OCI-LY7 (cell line): ENCODE measurements around the gene TCFL5. TPM values are rescaled to one million over a fixed set of nuclear protein-coding genes. Genes with fewer than 3 reads are reported as not detected.

ENCODE experiments used
- BruUV-seq: library from RNA; stranded (reverse); fragments of 400-500 nt; replicated peaks from 2 replicates; lab custom pipeline; 2021; lab: Mats Ljungman, UMichigan
- CTCF ChIA-PET: fragments of 300-600 bp; sonication (Branson Sonifier 250); formaldehyde crosslinking; loops from one replicate; lab custom pipeline; 2022; ENCODE audit warnings: antibody characterized with exemption; ENCODE audit not compliant: unreplicated experiment; lab: Charles Lee
- POLR2A ChIA-PET: fragments of 300-600 bp; sonication (Branson Sonifier 250); formaldehyde crosslinking; loops from one replicate; lab custom pipeline; 2022; ENCODE audit warnings: antibody characterized with exemption; lab: Charles Lee
- DNase-seq: peaks from one replicate; pipeline ENCODE4 v3.0.0-alpha.2; 2015; ENCODE audit warnings: low spot score
- H2AFZ ChIP-seq: fragments of 200-600 bp; sonication (generic), shearing (Covaris generic); 2 replicates; pipeline ENCODE4 v1.6.1; 2014; ENCODE audit warnings: mild to moderate bottlenecking, antibody characterized with exemption, low read length, moderate library complexity
- H3K27ac ChIP-seq: fragments of 200-600 bp; sonication (generic); 2 replicates; pipeline ENCODE4 v1.5.1; 2014; ENCODE audit warnings: mixed run types, low read depth, mild to moderate bottlenecking, moderate library complexity, low read length, inconsistent platforms; ENCODE audit not compliant: poor library complexity, severe bottlenecking
- H3K36me3 ChIP-seq: fragments of 200-600 bp; sonication (generic); 2 replicates; pipeline ENCODE4 v1.6.1; 2014; ENCODE audit warnings: mild to moderate bottlenecking, antibody characterized with exemption, low read length, moderate library complexity, mixed read lengths; ENCODE audit not compliant: insufficient read depth
- H3K4me1 ChIP-seq: fragments of 200-600 bp; sonication (generic); 2 replicates; pipeline ENCODE4 v1.5.1; 2014; ENCODE audit warnings: mild to moderate bottlenecking, low read length; ENCODE audit not compliant: insufficient read depth, poor library complexity, severe bottlenecking
- H3K4me2 ChIP-seq: fragments of 200-600 bp; sonication (generic); 2 replicates; pipeline ENCODE4 v1.6.1; 2014; ENCODE audit warnings: mild to moderate bottlenecking, low read length
- H3K4me3 ChIP-seq: fragments of 200-600 bp; sonication (generic); 2 replicates; pipeline ENCODE4 v1.5.1; 2014; ENCODE audit warnings: mild to moderate bottlenecking, low read depth, low read length; ENCODE audit not compliant: poor library complexity, severe bottlenecking
- H3K79me2 ChIP-seq: fragments of 200-600 bp; sonication (generic); 2 replicates; pipeline ENCODE4 v1.6.1; 2016; ENCODE audit warnings: low read depth, mild to moderate bottlenecking, low read length, moderate library complexity, mixed read lengths; ENCODE audit not compliant: insufficient read depth
- H3K9me2 ChIP-seq: fragments of 200-600 bp; sonication (generic); 2 replicates; pipeline ENCODE4 v1.6.1; 2016; ENCODE audit warnings: mild to moderate bottlenecking, low read length, mixed read lengths; ENCODE audit not compliant: insufficient read depth
- H3K9me3 ChIP-seq: fragments of 200-600 bp; sonication (generic); 2 replicates; pipeline ENCODE4 v1.6.1; 2014; ENCODE audit warnings: mild to moderate bottlenecking, mixed run types, low read length, mixed read lengths
- H4K20me1 ChIP-seq: fragments of 200-600 bp; sonication (generic); 2 replicates; pipeline ENCODE4 v1.6.1; 2014; ENCODE audit warnings: mild to moderate bottlenecking, antibody characterized with exemption, low read length, moderate library complexity, mixed read lengths; ENCODE audit not compliant: insufficient read depth
- EZH2phosphoT487 ChIP-seq: fragments of 200-600 bp; sonication (generic); IDR thresholded peaks from 2 replicates; pipeline ENCODE4 v1.6.1; 2018; ENCODE audit warnings: low read depth, borderline replicate concordance, mild to moderate bottlenecking, mixed run types, antibody characterized with exemption, low read length, moderate library complexity, mixed read lengths
- intact Hi-C: fragments of 100-400 bp; cut with micrococcal nuclease; formaldehyde crosslinking; loops from one replicate; pipeline ENCODE4 v1.10.0; 2022; ENCODE audit not compliant: unreplicated experiment
- total RNA-seq, 2 experiments: library from RNA; depleted of rRNA in 1 of 2; stranded (reverse); fragments of >200 nt in 1 of 2; shearing (Covaris generic) in 1 of 2; gene quantifications; 2 replicates each; pipeline ENCODE4 v1.2.3, GENCODE V29; 2014 to 2022
- TF ChIP-seq, protein P1 (sequence below): fragments of 200-600 bp; sonication (generic); conservative IDR thresholded peaks from 2 replicates; pipeline ENCODE4 v1.5.1; 2014; ENCODE audit warnings: mild to moderate bottlenecking, antibody characterized with exemption, low read length, moderate library complexity, mixed read lengths

Gene TCFL5
- total RNA-seq, 2 experiments from 2014 or later = 8.7 to 9.5 TPM

DNA sequence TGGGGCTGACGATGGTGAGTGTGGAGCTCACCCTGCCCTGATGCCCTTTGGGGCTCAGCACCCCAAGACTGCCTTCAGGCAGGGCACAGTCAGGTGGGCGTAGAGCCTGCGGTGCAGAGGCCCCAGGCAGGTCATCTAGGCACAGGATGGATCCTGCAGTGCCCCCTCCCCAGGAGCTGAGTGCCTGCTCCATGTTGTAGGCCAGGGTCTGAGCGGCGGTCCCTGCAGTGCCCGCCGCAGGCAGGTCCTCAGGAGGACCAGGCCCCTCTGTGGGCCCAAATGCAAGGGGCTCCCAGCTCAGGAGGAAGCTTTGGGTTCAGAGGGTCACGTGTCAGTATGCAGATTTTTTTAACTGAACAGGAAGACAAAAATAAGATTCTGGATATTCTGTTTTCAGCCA is 62.6 kb downstream of the TCFL5 start:
- BruUV-seq = no TSS peak

GRCh38 chr20:62797671-62798532 is 63.7 kb downstream of the TCFL5 start:
- no peak for DNase-seq
- H3K79me2 ChIP-seq = peaks cover 8% of the 10 kb centered on the region; the same call in 1 of the 2 replicates
- H3K9me3 ChIP-seq = no peaks in the 10 kb centered on the region
- peaks cover 42% of the 10 kb centered on the region for H3K36me3 ChIP-seq
- intact Hi-C loops = no loop called here
- TF ChIP-seq, protein P1, sequence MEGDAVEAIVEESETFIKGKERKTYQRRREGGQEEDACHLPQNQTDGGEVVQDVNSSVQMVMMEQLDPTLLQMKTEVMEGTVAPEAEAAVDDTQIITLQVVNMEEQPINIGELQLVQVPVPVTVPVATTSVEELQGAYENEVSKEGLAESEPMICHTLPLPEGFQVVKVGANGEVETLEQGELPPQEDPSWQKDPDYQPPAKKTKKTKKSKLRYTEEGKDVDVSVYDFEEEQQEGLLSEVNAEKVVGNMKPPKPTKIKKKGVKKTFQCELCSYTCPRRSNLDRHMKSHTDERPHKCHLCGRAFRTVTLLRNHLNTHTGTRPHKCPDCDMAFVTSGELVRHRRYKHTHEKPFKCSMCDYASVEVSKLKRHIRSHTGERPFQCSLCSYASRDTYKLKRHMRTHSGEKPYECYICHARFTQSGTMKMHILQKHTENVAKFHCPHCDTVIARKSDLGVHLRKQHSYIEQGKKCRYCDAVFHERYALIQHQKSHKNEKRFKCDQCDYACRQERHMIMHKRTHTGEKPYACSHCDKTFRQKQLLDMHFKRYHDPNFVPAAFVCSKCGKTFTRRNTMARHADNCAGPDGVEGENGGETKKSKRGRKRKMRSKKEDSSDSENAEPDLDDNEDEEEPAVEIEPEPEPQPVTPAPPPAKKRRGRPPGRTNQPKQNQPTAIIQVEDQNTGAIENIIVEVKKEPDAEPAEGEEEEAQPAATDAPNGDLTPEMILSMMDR = no peak
- no peak for TF ChIP-seq EZH2phosphoT487
- H4K20me1 ChIP-seq = no peaks in the 10 kb centered on the region
- peaks cover 41% of the 10 kb centered on the region for H3K4me1 ChIP-seq
- peak overlapping the region; percentile 92 for H3K4me2 ChIP-seq
- BruUV-seq = no TSS peak
- no peaks in the 10 kb centered on the region for H3K9me2 ChIP-seq
- ChIA-PET CTCF (interaction anchor here (0.6 kb wide), 1 partner anchor 155 kb away, joined by 3 read pairs; the partner anchor contains the start of gene SLCO4A1), POLR2A (no interaction called here)
- no peak overlapping the region for H2AFZ ChIP-seq
- peak overlapping the region; percentile 71 for H3K4me3 ChIP-seq
- H3K27ac ChIP-seq = no peak overlapping the region

More for the DNA sequence above, 62.6 kb downstream of the TCFL5 start:
- Histone ChIP-seq H3K27ac (no peak overlapping the region), H3K9me2 (no peaks in the 10 kb centered on the region), H3K4me1 (peaks cover 37% of the 10 kb centered on the region), H4K20me1 (no peaks in the 10 kb centered on the region), H3K79me2 (peaks cover 8% of the 10 kb centered on the region; the same call in 1 of the 2 replicates), H3K4me3 (no peak overlapping the region), H3K4me2 (no peak overlapping the region), H3K9me3 (no peaks in the 10 kb centered on the region), H2AFZ (no peak overlapping the region), H3K36me3 (peaks cover 42% of the 10 kb centered on the region)
- TF ChIP-seq, protein P1 = no peak
- no peak for TF ChIP-seq EZH2phosphoT487
- POLR2A ChIA-PET = no interaction called here
- intact Hi-C loops = no loop called here
- DNase-seq = no peak
- CTCF ChIA-PET = interaction anchor here (0.6 kb wide), 1 partner anchor 120 kb away, joined by 4 read pairs; no protein-coding TSS in a partner anchor
